ENCODE measurements around the gene GPC1.

DNA sequence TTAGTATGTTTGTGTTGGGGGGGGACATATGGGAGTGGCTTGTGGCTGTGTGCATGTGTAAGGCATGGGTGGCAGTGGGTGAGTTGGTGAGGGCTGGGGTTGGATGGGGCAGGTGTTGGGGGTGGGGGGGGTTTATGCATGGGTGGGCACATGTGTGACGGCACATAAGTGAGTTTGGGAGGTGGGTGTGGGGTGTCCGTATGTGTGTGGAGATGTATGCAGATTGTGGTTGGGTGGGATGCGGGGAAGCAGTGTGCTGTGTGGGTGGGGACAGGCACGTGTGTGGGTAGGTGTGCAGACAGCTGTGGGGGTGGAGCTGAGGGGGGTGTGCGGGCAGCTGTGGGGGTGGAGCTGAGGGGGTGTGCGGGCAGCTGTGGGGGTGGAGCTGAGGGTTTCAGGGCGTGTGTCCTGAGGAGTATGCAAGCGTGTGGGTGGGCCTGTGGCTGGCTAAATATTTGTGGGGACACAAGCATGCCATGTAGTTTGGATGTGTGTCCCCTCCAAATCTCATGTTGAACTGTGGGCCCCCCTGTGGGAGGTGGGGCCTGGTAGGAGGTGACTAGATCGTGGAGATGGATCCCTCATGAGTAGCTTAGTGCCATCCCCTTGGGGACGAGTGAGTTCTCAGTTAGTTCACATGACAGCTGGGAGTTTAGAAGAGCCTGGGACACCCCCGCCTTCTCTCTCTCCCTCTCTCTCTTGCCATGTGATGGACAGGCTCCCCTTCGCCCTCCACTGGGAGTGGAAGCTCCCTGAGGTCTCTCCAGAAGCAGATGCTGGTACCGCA lies 62.9 kb downstream of the GPC1 start:
- TF ChIP-seq, protein P1, sequence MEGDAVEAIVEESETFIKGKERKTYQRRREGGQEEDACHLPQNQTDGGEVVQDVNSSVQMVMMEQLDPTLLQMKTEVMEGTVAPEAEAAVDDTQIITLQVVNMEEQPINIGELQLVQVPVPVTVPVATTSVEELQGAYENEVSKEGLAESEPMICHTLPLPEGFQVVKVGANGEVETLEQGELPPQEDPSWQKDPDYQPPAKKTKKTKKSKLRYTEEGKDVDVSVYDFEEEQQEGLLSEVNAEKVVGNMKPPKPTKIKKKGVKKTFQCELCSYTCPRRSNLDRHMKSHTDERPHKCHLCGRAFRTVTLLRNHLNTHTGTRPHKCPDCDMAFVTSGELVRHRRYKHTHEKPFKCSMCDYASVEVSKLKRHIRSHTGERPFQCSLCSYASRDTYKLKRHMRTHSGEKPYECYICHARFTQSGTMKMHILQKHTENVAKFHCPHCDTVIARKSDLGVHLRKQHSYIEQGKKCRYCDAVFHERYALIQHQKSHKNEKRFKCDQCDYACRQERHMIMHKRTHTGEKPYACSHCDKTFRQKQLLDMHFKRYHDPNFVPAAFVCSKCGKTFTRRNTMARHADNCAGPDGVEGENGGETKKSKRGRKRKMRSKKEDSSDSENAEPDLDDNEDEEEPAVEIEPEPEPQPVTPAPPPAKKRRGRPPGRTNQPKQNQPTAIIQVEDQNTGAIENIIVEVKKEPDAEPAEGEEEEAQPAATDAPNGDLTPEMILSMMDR (IDR thresholded peaks at IDR 0.05) = no peak
- TF ChIP-seq POLR2A (IDR thresholded peaks at IDR 0.05) = no peak

Measured in right lobe of liver (tissue), 4 donors.